HG02840 (cell line): ENCODE results near the gene SRSF5.
A peak's percentile ranks its signal among the peaks of the same experiment; 100 is the strongest.
"Not testable (repeated sequence)": the region's sequence is repeated elsewhere in the genome, so short reads cannot be mapped to it uniquely, and the experiment has no call there.

Source experiments
- ATAC-seq: cut with Tn5 transposase; IDR thresholded peaks from one replicate; pipeline ENCODE4 v1.9.1; 2021; ENCODE audit warnings: mild to moderate bottlenecking, moderate library complexity, moderate number of reproducible peaks; ENCODE audit not compliant: unreplicated experiment, low FRiP score

Gene SRSF5

DNA sequence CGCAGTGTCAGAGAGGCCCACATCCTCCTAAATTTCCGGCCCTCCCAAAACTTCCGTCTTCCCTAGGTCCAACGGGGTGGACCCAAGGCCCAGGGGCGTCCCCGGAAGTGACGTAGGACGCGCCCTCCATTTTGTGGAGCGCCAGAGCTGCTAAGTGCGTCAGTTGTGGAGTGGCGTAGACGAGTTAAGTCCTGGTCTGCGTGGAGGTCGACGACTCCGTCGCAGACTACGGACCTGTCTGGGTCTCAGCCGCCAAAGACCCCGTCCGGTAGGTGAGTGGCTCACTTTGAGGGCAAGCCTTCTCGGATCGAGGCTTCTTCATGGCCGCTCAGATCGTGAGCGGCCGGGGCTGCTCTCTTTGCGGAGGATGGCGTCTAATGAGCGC lies at the start of gene SRSF5:
Gene SRSF5 (plus strand): TSS at position 159 of the 385 bp plus-strand sequence. CDS start 1,015 bp downstream, outside the sequence.
- ATAC-seq, result peak; percentile 86

DNA sequence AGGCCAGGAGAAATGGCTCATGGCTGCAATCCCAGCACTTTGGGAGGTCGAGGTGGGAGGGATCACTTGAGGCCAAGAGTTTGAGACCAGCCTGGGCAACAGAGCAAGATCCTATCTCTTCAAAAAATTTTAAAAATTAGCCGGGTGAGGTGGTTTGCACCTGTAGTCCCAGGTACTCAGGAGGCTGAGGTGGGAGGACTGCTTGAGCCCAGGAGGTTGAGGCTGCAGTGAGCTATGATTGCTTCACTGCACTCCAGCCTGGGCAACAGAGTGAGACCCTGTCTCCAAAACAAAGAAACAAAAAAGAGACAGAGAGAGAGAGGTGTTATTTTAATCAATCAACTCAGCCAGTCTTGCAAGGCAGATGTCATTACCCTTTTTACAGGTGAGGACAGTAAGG lies 48.3 kb upstream of the SRSF5 start:
- not testable (repeated sequence) for ATAC-seq

GRCh38 chr14:69719501-69719951 lies 47.4 kb upstream of the SRSF5 start:
- no peak for ATAC-seq

DNA sequence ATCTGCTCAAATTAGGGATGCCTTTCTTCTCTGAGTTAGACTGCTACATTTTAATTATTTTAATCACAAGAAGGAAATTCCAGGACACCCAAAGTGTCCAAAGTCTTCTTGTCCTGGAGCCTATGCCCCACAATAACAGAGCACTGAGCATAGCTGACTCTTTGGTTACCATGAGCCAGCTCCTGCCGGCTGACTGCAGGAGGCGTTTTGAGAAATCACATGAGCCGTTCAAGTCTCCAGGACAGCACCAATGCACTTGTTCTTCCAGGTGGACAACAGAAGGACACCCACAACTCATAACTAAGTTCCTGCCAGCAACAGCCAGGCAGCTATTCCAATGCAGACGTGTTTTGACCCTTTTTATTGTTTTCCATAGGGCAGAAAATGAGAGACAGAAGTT lies 46.0 kb upstream of the SRSF5 start:
- no peak for ATAC-seq

DNA sequence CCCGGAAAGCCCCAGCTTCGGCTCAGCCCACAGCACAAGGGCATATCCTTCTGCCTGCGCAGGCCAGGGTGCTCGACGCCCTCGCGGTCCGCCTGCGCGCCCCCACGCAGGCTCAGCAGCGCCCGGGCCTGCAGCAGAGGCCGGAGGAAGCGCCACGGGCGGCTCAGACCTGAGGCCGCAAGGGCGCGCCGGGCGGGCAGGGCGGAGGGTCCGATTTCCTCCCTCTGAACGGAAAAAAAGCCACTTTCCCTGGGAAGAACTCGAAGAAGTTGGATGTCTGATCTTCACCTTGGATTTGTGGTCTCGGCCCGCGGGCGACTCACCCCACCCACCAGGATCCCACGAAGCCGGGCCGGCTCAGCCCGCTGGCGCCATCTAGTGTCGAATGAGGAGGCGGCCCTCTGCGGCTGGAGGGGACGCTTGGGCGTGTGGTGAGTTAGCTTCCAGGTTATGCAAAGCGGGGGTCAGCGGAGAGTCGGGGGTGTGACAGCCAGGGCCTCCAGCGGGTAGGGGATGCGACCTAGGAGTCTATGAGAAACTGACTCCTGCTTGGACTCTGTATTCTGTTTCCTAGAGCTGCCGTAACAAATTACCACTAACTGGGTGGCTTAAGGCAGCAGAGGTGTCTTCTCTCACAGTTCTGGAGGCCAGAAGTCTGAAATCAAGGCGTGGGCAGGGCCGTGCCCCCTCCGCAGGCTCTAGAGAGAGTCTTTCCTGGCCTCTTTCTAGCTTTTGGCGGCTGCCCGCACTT lies 40.0 kb upstream of the SRSF5 start:
- ATAC-seq, result peak; percentile 69

DNA sequence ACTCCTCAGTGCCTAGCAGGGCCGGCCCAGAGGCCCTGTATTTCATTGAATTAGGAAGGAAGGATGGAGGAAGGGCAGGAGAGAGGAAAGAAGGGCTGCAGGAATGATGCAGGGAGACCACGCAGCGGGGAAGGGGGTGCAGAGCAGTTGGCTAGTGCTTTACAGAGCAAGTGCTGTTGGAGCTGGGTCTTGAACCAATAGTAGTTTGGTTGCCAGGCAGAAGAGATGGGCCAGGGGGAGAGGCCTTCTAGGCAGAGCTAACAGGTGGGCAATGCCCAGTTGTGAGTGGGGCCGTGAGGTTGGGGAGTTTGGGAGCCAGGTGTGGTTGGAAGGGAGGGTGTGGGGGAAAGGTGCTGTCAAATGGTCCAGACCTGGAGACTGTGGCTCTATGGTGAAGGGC lies 39.1 kb upstream of the SRSF5 start:
- ATAC-seq, result no peak

- not testable (repeated sequence) for ATAC-seq
Observed at GRCh38 chr14:69731919-69732598, 34.9 kb upstream of the SRSF5 start.

DNA sequence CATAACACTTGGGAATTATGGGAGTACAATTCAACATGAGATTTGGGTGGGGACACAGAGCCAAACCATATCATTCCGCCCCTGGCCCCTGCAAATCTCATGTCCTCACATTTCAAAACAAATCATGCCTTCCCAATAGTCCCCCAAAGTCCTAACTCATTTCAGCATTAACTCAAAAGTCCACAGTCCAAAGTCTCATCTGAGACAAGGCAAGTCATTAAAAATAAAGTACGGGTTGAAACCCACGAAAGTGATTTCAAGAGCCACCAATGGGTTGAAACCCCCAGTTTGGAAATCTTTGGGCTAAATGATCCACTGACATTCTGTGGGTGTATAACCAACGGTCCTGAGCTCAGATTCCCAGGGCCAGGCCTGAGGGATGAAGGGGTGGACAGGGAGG lies 30.5 kb upstream of the SRSF5 start:
- not testable (repeated sequence) for ATAC-seq

DNA sequence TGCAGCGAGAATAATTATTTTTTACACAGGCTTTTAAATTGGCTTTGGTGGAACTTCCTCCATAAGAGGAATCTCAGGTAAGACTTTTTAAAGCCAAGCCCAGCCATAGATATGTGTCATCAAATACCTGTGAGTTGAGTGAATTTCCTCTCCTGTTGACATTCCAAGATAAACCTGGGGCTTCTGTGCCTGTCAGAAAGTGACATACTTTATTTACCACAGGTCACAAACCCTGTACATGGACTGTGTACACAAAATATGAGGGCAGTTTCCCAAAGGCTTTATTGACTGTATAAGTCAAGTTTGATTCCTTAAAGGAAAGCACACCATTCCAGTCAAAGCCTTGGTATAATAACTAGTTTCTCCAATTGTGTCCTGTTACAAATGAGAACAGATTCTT lies 25.9 kb upstream of the SRSF5 start:
- ATAC-seq, result no peak

- ATAC-seq, result no peak
Observed at GRCh38 chr14:69749956-69750355, 17.0 kb upstream of the SRSF5 start.

- no peak for ATAC-seq
Observed at GRCh38 chr14:69750495-69750894, 16.4 kb upstream of the SRSF5 start.

GRCh38 chr14:69752773-69753172 lies 14.2 kb upstream of the SRSF5 start:
- ATAC-seq, result no peak

DNA sequence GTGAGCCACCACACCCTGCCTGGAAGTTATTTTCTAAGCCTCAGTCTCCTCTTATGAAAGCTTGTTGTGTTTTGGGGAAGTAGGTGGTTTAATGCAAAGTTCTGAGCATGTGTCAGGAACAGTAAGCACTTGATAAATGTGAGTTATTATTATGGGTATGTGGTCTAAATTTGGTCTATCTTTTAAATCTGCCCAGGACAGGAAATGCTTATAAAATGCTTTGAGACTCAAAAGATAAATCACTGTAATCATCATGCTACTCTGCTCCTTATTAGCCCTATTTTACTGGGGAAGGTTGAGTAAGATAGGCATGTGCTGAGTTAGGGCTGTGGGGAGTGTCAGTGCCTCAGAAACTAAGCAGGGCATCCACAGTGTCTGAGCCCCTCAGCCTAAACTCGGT lies 13.1 kb upstream of the SRSF5 start:
- ATAC-seq, result no peak

GRCh38 chr14:69754487-69754886 lies 12.5 kb upstream of the SRSF5 start:
- ATAC-seq, result no peak

DNA sequence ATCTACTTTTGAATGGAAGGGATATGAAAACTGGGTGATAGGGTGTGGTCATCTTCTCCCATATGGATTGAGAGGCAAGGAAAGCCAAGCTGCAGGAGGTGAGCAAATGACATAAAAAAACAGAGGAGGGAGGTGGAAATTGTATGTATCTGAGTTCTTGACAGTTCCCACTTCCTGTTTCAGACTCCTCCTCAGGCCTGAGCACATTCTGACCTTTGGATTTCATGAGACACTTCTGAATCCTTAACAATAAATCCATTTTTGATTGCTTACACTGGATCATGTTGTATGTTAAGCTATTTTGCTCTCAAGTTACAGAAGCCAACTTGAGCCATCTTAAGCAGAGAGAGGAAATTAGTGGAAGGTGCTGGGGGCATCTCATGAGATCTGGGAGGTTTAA lies 11.6 kb upstream of the SRSF5 start:
- no peak for ATAC-seq

DNA sequence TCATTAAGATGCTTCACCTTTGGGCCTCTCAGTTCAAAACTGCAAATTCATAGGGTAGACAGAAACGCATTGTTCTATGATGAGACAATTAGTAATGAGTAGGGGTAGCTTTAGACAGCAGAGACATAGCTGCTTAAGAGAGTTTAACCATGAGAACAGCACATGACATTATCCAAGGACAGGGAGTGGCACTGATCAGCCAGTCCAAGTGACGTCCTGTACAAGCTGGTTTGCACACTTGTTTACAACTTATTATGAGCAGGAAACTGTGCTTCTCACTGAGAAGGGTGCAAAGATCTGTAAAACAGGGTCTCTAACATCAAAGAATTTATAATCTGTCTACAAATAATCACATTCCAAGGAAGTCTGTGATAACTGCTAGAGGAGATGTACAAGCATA lies 11.2 kb upstream of the SRSF5 start:
- ATAC-seq, result no peak

DNA sequence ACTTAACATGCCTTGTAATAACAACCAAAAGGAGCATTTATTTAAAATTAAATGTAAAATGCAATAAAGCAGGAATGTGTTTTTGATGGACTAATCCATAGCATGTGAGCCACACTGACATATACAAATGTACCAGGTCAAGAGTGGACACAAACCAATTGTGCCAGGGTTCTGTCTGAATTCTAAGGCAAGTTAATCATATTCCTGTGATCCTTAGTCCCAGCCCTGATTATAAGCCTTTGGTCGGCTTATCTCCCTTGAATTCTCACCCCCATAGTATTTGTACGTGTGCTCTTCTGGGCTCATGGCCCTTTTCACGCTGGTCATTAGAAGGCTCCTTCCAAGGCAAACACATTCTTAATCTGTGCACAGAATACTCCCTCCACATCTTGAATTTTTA lies 10.6 kb upstream of the SRSF5 start:
- no peak for ATAC-seq

DNA sequence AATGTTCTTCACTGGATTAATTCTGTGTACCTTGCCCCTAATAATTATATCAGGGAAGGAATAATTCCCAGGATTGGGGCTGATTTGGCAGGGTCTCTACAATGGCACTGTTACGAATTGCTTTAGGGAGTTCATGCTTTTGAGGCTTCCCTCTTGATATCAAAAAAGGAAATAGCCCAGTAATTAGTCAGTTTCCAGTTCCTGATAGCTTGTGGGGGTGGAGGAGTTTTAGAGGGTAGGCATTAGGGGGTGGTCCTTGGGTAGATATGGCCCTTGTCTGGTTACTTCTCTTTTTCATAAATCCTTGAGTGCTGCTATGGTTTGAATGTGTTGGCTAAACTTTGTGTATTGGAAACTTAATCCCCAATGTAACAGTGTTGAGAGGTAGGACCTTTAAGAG lies 6.1 kb upstream of the SRSF5 start:
- ATAC-seq, result no peak

DNA sequence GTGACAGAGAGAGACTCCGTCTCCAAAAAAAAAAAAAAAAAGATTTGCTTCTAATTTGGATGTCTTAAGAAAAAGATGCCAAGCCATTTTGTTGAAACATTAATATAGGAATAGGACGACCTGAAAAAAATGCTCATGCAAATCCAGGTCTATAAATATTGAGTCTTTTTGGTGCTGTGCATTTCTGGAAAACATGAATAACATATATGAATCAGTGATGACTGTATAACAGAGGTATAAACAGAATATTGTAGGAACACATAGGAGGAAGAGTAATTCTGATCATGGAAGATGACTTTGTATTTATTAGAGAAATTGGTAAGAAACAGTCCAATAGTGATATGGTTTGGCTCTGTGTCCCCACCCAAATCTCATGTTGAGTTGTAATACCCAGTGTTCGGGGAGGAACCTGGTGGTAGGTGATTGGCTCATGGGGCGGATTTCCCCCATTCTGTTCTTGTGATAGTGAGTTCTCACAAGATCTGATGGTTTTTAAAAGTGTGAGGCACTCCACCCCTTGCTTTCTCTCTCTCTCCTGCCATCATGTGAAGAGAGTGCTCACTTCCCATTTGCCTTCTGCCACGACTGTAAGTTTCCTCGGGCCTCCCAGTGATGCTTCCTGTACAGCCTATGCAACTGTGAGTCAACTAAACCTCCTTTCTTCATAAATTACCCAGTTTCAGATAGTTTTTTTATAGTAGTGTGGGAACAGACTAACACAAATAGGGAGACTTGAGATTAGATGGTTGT lies 3.0 kb upstream of the SRSF5 start:
- ATAC-seq, result no peak

DNA sequence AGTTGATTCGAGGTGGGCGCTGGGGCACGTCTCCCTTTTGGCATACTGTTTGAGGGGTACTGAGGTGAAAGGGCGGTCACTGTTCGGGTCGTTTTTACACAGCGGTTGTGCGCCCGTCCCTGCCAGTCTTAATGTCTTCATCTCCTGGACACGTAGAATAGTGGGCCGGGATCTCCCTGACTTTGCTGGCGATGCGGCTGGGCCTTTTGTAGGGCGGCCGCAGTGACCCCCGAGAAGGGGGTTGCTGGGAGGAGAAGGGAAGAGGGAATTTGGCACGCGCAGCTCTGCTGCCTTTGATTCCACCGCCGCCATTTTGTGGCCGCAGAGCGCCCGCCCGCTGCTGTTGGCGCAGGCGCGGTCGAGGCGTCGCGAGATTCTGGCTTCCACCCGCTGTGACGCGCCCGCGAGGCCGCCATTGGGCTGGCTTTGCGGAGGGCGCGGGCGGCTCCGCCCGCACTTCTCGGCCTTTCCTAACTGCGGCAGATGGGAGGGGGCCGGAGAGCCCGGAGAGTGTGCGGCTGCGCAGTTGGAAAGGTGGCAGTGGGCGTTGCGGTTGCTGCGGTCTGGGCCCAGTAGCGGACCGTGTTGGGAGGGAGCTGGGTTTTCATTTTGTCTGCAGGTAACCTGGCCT lies 542 bp downstream of the SRSF5 start:
- ATAC-seq, result peak; percentile 69

DNA sequence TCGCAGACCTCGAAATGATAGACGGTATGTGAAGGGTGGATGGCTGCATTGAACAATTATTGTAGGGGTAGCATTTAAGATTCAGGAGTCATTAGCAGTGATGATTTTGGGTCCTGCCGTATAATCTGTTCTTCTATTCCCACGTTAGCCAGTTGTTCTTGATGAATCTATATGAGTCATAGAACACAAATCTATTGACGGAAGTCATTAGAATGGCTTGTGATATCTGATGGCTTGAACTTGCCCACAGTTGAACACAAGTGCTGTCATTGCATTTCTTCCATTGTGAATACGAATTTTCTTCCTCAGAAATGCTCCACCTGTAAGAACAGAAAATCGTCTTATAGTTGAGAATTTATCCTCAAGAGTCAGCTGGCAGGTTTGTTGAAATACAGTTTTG lies 1.9 kb downstream of the SRSF5 start:
- no peak for ATAC-seq
